Measurements from ENCODE around the gene PRKAA2. TPM values are rescaled to one million over a fixed set of nuclear protein-coding genes. Genes with fewer than 3 reads are reported as not detected.
"Not testable (repeated sequence)": the region's sequence is repeated elsewhere in the genome, so short reads cannot be mapped to it uniquely, and the experiment has no call there.

Gene PRKAA2
- total RNA-seq (4.9 and 7.1 TPM in 2 replicates), polyA plus RNA-seq (2.9 and 3.1 TPM in 2 replicates), polyA minus RNA-seq (ENCODE audit: low replicate concordance) (0.90 and 1.4 TPM in 2 replicates)
- 1.6 and 1.8 TPM in 2 replicates for polyA plus RNA-seq (2012)

- Histone ChIP-seq H3K27me3 (ENCODE audit: control insufficient read depth, insufficient read depth, low read length) (no peaks in the 10 kb centered on the region), H3K9me3 (ENCODE audit: control insufficient read depth, insufficient read depth, low read depth, low read length) (no peaks in the 10 kb centered on the region), H3K79me2 (ENCODE audit: control insufficient read depth, insufficient read depth, low read length) (no peaks in the 10 kb centered on the region), H4K20me1 (ENCODE audit: control insufficient read depth, extremely low read depth, insufficient read depth, low read length) (peaks cover 2% of the 10 kb centered on the region), H3K27ac (ENCODE audit: insufficient read depth, low read length) (peak within 1 kb of the TSS; percentile 54), H3K36me3 (ENCODE audit: control insufficient read depth, insufficient read depth, low read length) (no peaks in the 10 kb centered on the region), H3K4me2 (ENCODE audit: extremely low read depth, insufficient read depth, low read length) (peak within 1 kb of the TSS; percentile 96), H2AFZ (ENCODE audit: low read length) (peak within 1 kb of the TSS; percentile 85), H3K9ac (ENCODE audit: insufficient read depth, low read length) (peak within 1 kb of the TSS; percentile 60), H3K4me1 (ENCODE audit: control insufficient read depth, extremely low read depth, insufficient read depth, low read length) (no peaks in the 10 kb centered on the region), H3K4me3 (replicated peaks in 1 of 4; ENCODE audit: control extremely low read depth in 1 of 4, insufficient read depth in 1 of 4, low read depth in 3 of 4, low read length in 4 of 4) (peak within 1 kb of the TSS; percentile 51 to 76 (median 72))
- TF ChIP-seq CTCF (conservative IDR thresholded peaks at IDR 0.05 in 1 of 2, IDR thresholded peaks at IDR 0.05 in 1 of 2; ENCODE audit: low read depth in 1 of 2, low read length in 2 of 2), result no peak
- no peak for TF ChIP-seq EZH2 (IDR thresholded peaks at IDR 0.05; ENCODE audit: low read length, missing control alignments)
- DNase-seq (ENCODE audit: low read depth in 2 of 2), result peak; percentile 14 to 47
These were observed at the start of gene PRKAA2 for GRCh38 chr1:56644919-56645676. Gene PRKAA2 (plus strand): TSS chr1:56645314. CDS start chr1:56645388, 74 bp downstream.

GRCh38 chr1:56595397-56596191 is 49.5 kb upstream of the PRKAA2 start:
- not testable (repeated sequence) for H3K79me2 ChIP-seq (ENCODE audit: control insufficient read depth, insufficient read depth, low read length); H2AFZ ChIP-seq (ENCODE audit: low read length); H3K4me1 ChIP-seq (ENCODE audit: control insufficient read depth, extremely low read depth, insufficient read depth, low read length); H3K9me3 ChIP-seq (ENCODE audit: control insufficient read depth, insufficient read depth, low read depth, low read length); H3K4me2 ChIP-seq (ENCODE audit: extremely low read depth, insufficient read depth, low read length); H3K27ac ChIP-seq (ENCODE audit: insufficient read depth, low read length); H3K9ac ChIP-seq (ENCODE audit: insufficient read depth, low read length); H4K20me1 ChIP-seq (ENCODE audit: control insufficient read depth, extremely low read depth, insufficient read depth, low read length); H3K4me3 ChIP-seq (replicated peaks in 1 of 4; ENCODE audit: control extremely low read depth in 1 of 4, insufficient read depth in 1 of 4, low read depth in 3 of 4, low read length in 4 of 4); H3K36me3 ChIP-seq (ENCODE audit: control insufficient read depth, insufficient read depth, low read length); DNase-seq (ENCODE audit: low read depth in 2 of 2); H3K27me3 ChIP-seq (ENCODE audit: control insufficient read depth, insufficient read depth, low read length)

- H2AFZ ChIP-seq (ENCODE audit: low read length); H3K27me3 ChIP-seq (ENCODE audit: control insufficient read depth, insufficient read depth, low read length); DNase-seq (ENCODE audit: low read depth in 2 of 2); H3K27ac ChIP-seq (ENCODE audit: insufficient read depth, low read length); H3K4me3 ChIP-seq (replicated peaks in 1 of 4; ENCODE audit: control extremely low read depth in 1 of 4, insufficient read depth in 1 of 4, low read depth in 3 of 4, low read length in 4 of 4); H4K20me1 ChIP-seq (ENCODE audit: control insufficient read depth, extremely low read depth, insufficient read depth, low read length); H3K36me3 ChIP-seq (ENCODE audit: control insufficient read depth, insufficient read depth, low read length); H3K79me2 ChIP-seq (ENCODE audit: control insufficient read depth, insufficient read depth, low read length); H3K9ac ChIP-seq (ENCODE audit: insufficient read depth, low read length); H3K4me2 ChIP-seq (ENCODE audit: extremely low read depth, insufficient read depth, low read length); H3K4me1 ChIP-seq (ENCODE audit: control insufficient read depth, extremely low read depth, insufficient read depth, low read length); H3K9me3 ChIP-seq (ENCODE audit: control insufficient read depth, insufficient read depth, low read depth, low read length): not testable (repeated sequence)
These were observed 35.0 kb upstream of the PRKAA2 start for GRCh38 chr1:56610097-56610496.

- H3K4me3 ChIP-seq (replicated peaks in 1 of 4; ENCODE audit: control extremely low read depth in 1 of 4, insufficient read depth in 1 of 4, low read depth in 3 of 4, low read length in 4 of 4); H3K4me1 ChIP-seq (ENCODE audit: control insufficient read depth, extremely low read depth, insufficient read depth, low read length); H2AFZ ChIP-seq (ENCODE audit: low read length); H3K27me3 ChIP-seq (ENCODE audit: control insufficient read depth, insufficient read depth, low read length); H3K27ac ChIP-seq (ENCODE audit: insufficient read depth, low read length); DNase-seq (ENCODE audit: low read depth in 2 of 2); H4K20me1 ChIP-seq (ENCODE audit: control insufficient read depth, extremely low read depth, insufficient read depth, low read length); H3K9me3 ChIP-seq (ENCODE audit: control insufficient read depth, insufficient read depth, low read depth, low read length); H3K9ac ChIP-seq (ENCODE audit: insufficient read depth, low read length); H3K36me3 ChIP-seq (ENCODE audit: control insufficient read depth, insufficient read depth, low read length); H3K4me2 ChIP-seq (ENCODE audit: extremely low read depth, insufficient read depth, low read length); H3K79me2 ChIP-seq (ENCODE audit: control insufficient read depth, insufficient read depth, low read length): not testable (repeated sequence)
These were observed 34.3 kb upstream of the PRKAA2 start for GRCh38 chr1:56610770-56611169.
